HL-60 (cell line): ENCODE results near the gene LRBA.

Experiments
- TF ChIP-seq, protein P1 (sequence below): IDR thresholded peaks from 2 replicates; pipeline ENCODE4 v1.6.1; 2012; ENCODE audit warnings: low read depth; ENCODE audit not compliant: insufficient replicate concordance
- TF ChIP-seq, protein P2 (sequence below): IDR thresholded peaks from one replicate; pipeline ENCODE4 v1.5.1; 2011; ENCODE audit warnings: low read length, control low read depth, inconsistent platforms; ENCODE audit not compliant: insufficient read depth

DNA sequence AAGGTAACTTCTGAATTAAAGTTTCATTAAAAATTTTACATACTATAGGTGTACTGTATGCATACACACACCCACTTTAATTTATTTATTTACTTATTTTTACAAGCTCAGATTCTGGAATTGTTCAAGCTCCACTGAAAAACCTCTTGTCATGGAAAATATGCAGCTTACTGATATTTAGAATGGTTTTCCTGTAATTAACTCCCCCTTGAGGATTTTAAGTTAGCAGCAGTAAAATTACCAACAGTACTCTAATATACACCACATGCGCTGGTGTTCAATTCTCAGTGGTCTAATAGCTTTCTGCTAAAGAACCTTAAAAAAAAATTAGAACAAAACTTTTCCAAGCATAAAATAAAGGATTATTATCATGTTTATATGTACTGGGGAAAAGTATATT is 421.1 kb downstream of the LRBA start:
- TF ChIP-seq, protein P1, sequence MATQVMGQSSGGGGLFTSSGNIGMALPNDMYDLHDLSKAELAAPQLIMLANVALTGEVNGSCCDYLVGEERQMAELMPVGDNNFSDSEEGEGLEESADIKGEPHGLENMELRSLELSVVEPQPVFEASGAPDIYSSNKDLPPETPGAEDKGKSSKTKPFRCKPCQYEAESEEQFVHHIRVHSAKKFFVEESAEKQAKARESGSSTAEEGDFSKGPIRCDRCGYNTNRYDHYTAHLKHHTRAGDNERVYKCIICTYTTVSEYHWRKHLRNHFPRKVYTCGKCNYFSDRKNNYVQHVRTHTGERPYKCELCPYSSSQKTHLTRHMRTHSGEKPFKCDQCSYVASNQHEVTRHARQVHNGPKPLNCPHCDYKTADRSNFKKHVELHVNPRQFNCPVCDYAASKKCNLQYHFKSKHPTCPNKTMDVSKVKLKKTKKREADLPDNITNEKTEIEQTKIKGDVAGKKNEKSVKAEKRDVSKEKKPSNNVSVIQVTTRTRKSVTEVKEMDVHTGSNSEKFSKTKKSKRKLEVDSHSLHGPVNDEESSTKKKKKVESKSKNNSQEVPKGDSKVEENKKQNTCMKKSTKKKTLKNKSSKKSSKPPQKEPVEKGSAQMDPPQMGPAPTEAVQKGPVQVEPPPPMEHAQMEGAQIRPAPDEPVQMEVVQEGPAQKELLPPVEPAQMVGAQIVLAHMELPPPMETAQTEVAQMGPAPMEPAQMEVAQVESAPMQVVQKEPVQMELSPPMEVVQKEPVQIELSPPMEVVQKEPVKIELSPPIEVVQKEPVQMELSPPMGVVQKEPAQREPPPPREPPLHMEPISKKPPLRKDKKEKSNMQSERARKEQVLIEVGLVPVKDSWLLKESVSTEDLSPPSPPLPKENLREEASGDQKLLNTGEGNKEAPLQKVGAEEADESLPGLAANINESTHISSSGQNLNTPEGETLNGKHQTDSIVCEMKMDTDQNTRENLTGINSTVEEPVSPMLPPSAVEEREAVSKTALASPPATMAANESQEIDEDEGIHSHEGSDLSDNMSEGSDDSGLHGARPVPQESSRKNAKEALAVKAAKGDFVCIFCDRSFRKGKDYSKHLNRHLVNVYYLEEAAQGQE: no peak
- TF ChIP-seq, protein P2, sequence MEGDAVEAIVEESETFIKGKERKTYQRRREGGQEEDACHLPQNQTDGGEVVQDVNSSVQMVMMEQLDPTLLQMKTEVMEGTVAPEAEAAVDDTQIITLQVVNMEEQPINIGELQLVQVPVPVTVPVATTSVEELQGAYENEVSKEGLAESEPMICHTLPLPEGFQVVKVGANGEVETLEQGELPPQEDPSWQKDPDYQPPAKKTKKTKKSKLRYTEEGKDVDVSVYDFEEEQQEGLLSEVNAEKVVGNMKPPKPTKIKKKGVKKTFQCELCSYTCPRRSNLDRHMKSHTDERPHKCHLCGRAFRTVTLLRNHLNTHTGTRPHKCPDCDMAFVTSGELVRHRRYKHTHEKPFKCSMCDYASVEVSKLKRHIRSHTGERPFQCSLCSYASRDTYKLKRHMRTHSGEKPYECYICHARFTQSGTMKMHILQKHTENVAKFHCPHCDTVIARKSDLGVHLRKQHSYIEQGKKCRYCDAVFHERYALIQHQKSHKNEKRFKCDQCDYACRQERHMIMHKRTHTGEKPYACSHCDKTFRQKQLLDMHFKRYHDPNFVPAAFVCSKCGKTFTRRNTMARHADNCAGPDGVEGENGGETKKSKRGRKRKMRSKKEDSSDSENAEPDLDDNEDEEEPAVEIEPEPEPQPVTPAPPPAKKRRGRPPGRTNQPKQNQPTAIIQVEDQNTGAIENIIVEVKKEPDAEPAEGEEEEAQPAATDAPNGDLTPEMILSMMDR: no peak
